ENCODE results near the gene CCL14. TPM values are rescaled to one million over a fixed set of nuclear protein-coding genes. Genes with fewer than 3 reads are reported as not detected.

The CCL14 gene
- total and polyA plus RNA-seq, 2 of the 8 experiments (the other 6 are each of a cell fraction or from before 2014, with no cell fraction given): not detected

GRCh38 chr17:35981246-35981645 lies 5.3 kb downstream of the CCL14 start, which contains the start of gene CCL16:
Gene CCL16, minus strand, starts transcription at chr17:35981497. Its CDS starts 77 bp downstream, at chr17:35981420.
- ChIA-PET CTCF (ENCODE audit: partially characterized antibody) (interaction anchor here (1.0 to 7.2 kb wide), 5 partner anchors 8 to 174 kb away, joined by 3 to 33 read pairs (median 4); no protein-coding TSS in a partner anchor), POLR2A (ENCODE audit: partially characterized antibody) (no interaction called here)
- Histone ChIP-seq H3K27ac (ENCODE audit: low read depth, low read length) (no peak within 1 kb of the TSS), H3K4me2 (ENCODE audit: insufficient read depth in 1 of 2, low read depth in 2 of 2, low read length in 2 of 2) (no peak within 1 kb of the TSS), H2BK15ac (ENCODE audit: low read length) (no peak within 1 kb of the TSS), H2BK12ac (ENCODE audit: low read depth, low read length) (no peak within 1 kb of the TSS), H3K18ac (ENCODE audit: extremely low read depth, low read length) (no peak within 1 kb of the TSS), H4K5ac (ENCODE audit: insufficient read length, low read depth, low read length) (no peak within 1 kb of the TSS), H3K14ac (ENCODE audit: insufficient read length) (no peak within 1 kb of the TSS), H2BK5ac (ENCODE audit: low read depth, low read length) (no peak within 1 kb of the TSS), H3K23me2 (ENCODE audit: low read depth, low read length) (no peaks in the 10 kb centered on the region), H3K4ac (replicated peaks; ENCODE audit: insufficient read length, low read depth, low read length) (no peak within 1 kb of the TSS), H3K79me1 (ENCODE audit: low read depth, low read length) (no peaks in the 10 kb centered on the region), H3K23ac (ENCODE audit: insufficient read length) (no peak within 1 kb of the TSS), H2AK5ac (ENCODE audit: low read depth, low read length) (no peak within 1 kb of the TSS), H3K4me1 (replicated peaks in 1 of 4; ENCODE audit: control insufficient read depth in 3 of 4, insufficient read depth in 4 of 4, low read length in 3 of 4) (no peaks in the 10 kb centered on the region), H4K91ac (replicated peaks; ENCODE audit: insufficient read length, low read length) (no peak within 1 kb of the TSS), H3K79me2 (ENCODE audit: control insufficient read depth in 1 of 2, insufficient read depth in 2 of 2, low read length in 2 of 2) (no peaks in the 10 kb centered on the region), H3K36me3 (ENCODE audit: control insufficient read depth in 2 of 4, insufficient read depth in 4 of 4, low read length in 3 of 4) (no peaks in the 10 kb centered on the region), H2BK20ac (ENCODE audit: low read length) (no peak within 1 kb of the TSS), H3K9ac (replicated peaks in 1 of 4; ENCODE audit: extremely low read depth in 1 of 4, low read depth in 3 of 4, low read length in 3 of 4) (no peak within 1 kb of the TSS), H3K27me3 (replicated peaks in 1 of 4; ENCODE audit: control insufficient read depth in 3 of 4, extremely low read depth in 1 of 4, insufficient read depth in 3 of 4, low read length in 3 of 4) (no peaks in the 10 kb centered on the region), H2BK120ac (replicated peaks; ENCODE audit: low read depth, low read length) (no peak within 1 kb of the TSS), H4K8ac (ENCODE audit: extremely low read depth, insufficient read depth, low read length) (no peak within 1 kb of the TSS), H3K9me3 (ENCODE audit: insufficient read depth in 2 of 2, low read depth in 1 of 2, low read length in 1 of 2) (no peaks in the 10 kb centered on the region), H3K56ac (replicated peaks; ENCODE audit: insufficient read length, low read depth, low read length) (no peak within 1 kb of the TSS), H3K4me3 (ENCODE audit: extremely low read depth in 1 of 4, insufficient read depth in 2 of 4, low read depth in 3 of 4, low read length in 4 of 4) (no peak within 1 kb of the TSS), H2AFZ (ENCODE audit: low read length) (no peak within 1 kb of the TSS), H4K20me1 (replicated peaks in 1 of 2; ENCODE audit: control insufficient read depth in 1 of 2, insufficient read depth in 2 of 2, low read length in 2 of 2) (no peaks in the 10 kb centered on the region)
- 92% methylated on average over 12 of the region's 12 CpGs; no CpG with 5 or more reads in 1 of the 2 experiments for WGBS, 2 experiments (ENCODE audit: extremely low coverage in 1 of 2, insufficient coverage in 1 of 2, insufficient read length in 1 of 2, insufficient replicate concordance in 2 of 2, low coverage in 1 of 2, low lambda C conversion rate in 2 of 2, missing lambda C conversion rate in 1 of 2)
- FAIRE-seq (no peak), DNase-seq (ENCODE audit: low read depth in 1 of 2, low spot score in 2 of 2) (no peak)
- TF ChIP-seq GTF2F1 (IDR thresholded peaks at IDR 0.05; ENCODE audit: borderline replicate concordance, low read depth, low read length): no peak
- no peak for TF ChIP-seq USF2 (IDR thresholded peaks at IDR 0.05; ENCODE audit: low read length)
- TF ChIP-seq TCF12 (IDR thresholded peaks at IDR 0.05; ENCODE audit: low read depth, low read length): no peak
